Astrocyte (in vitro differentiated cells and primary cell): ENCODE data around the gene ZC3H4. TPM values are rescaled to one million over a fixed set of nuclear protein-coding genes. Genes with fewer than 3 reads are reported as not detected.

Source experiments
- DNase-seq: peaks from one replicate; pipeline ENCODE4 v3.0.0-alpha.2; 2010; ENCODE audit warnings: low read depth
- FAIRE-seq: peaks from 2 replicates; lab custom pipeline; 2011; peaks lifted over from hg19 to GRCh38; lab: Jason Lieb, UNC
- H2AFZ ChIP-seq: 2 replicates; pipeline ENCODE4 v1.6.0; 2012; ENCODE audit warnings: low read depth, low read length, inconsistent platforms
- H3K27ac ChIP-seq: 2 replicates; pipeline ENCODE4 v1.5.1; 2011; ENCODE audit warnings: low read depth, low read length, inconsistent platforms
- H3K27me3 ChIP-seq: 2 replicates; pipeline ENCODE4 v1.6.0; 2011; ENCODE audit warnings: low read length, inconsistent platforms; ENCODE audit not compliant: insufficient read depth
- H3K36me3 ChIP-seq: 2 replicates; pipeline ENCODE4 v1.5.1; 2011; ENCODE audit warnings: low read length, inconsistent platforms; ENCODE audit not compliant: insufficient read depth
- H3K4me1 ChIP-seq: 2 replicates; pipeline ENCODE4 v1.5.1; 2011; ENCODE audit warnings: low read length, inconsistent platforms; ENCODE audit not compliant: insufficient read depth
- H3K4me2 ChIP-seq: 2 replicates; pipeline ENCODE4 v1.6.0; 2012; ENCODE audit warnings: low read length, inconsistent platforms
- H3K4me3 ChIP-seq: 2 replicates; pipeline ENCODE4 v1.5.1; 2011; ENCODE audit warnings: low read depth, mild to moderate bottlenecking, low read length, inconsistent platforms; ENCODE audit not compliant: insufficient read depth
- H3K79me2 ChIP-seq: 2 replicates; pipeline ENCODE4 v1.6.0; 2012; ENCODE audit warnings: mild to moderate bottlenecking, low read length, inconsistent platforms; ENCODE audit not compliant: insufficient read depth
- H3K9ac ChIP-seq: 2 replicates; pipeline ENCODE4 v1.6.0; 2012; ENCODE audit warnings: mild to moderate bottlenecking, low read length, inconsistent platforms
- H3K9me3 ChIP-seq: 2 replicates; pipeline ENCODE4 v1.5.1; 2012; ENCODE audit warnings: low read depth, mild to moderate bottlenecking, low read length, inconsistent platforms; ENCODE audit not compliant: insufficient read depth
- H4K20me1 ChIP-seq: 2 replicates; pipeline ENCODE4 v1.6.0; 2012; ENCODE audit warnings: low read length, inconsistent platforms; ENCODE audit not compliant: insufficient read depth
- H3K27ac Mint-ChIP-seq: one replicate; pipeline ENCODE4 v1.8.0; 2021; ENCODE audit warnings: mild to moderate bottlenecking, mixed read lengths; ENCODE audit not compliant: unreplicated experiment
- H3K27me3 Mint-ChIP-seq: one replicate; pipeline ENCODE4 v1.8.0; 2021; ENCODE audit warnings: low read depth, mixed read lengths; ENCODE audit not compliant: unreplicated experiment
- H3K36me3 Mint-ChIP-seq: one replicate; pipeline ENCODE4 v1.8.0; 2021; ENCODE audit warnings: low read depth, mixed read lengths; ENCODE audit not compliant: unreplicated experiment
- H3K4me1 Mint-ChIP-seq: one replicate; pipeline ENCODE4 v1.8.0; 2021; ENCODE audit warnings: low read depth, mixed read lengths; ENCODE audit not compliant: unreplicated experiment
- H3K4me3 Mint-ChIP-seq: one replicate; pipeline ENCODE4 v1.8.0; 2021; ENCODE audit warnings: mild to moderate bottlenecking, moderate library complexity, mixed read lengths; ENCODE audit not compliant: unreplicated experiment
- H3K9me3 Mint-ChIP-seq: one replicate; pipeline ENCODE4 v1.8.0; 2021; ENCODE audit warnings: mild to moderate bottlenecking, mixed read lengths; ENCODE audit not compliant: unreplicated experiment
- EZH2 ChIP-seq: IDR thresholded peaks from 2 replicates; pipeline ENCODE4 v1.6.1; 2012; ENCODE audit warnings: mild to moderate bottlenecking, low read length, inconsistent platforms; ENCODE audit not compliant: insufficient read depth
- total RNA-seq: library from RNA; stranded (reverse); gene quantifications from 2 replicates; pipeline ENCODE4 v1.2.1, GENCODE V29; 2021
- TF ChIP-seq, protein P1 (sequence below): IDR thresholded peaks from 2 replicates; pipeline ENCODE4 v1.5.1; 2011; ENCODE audit warnings: low read depth, mild to moderate bottlenecking, inconsistent platforms, low read length, moderate library complexity; ENCODE audit not compliant: insufficient read depth

Gene ZC3H4
- total RNA-seq, 1 donor from 2014 or later = 42.3 TPM

DNA sequence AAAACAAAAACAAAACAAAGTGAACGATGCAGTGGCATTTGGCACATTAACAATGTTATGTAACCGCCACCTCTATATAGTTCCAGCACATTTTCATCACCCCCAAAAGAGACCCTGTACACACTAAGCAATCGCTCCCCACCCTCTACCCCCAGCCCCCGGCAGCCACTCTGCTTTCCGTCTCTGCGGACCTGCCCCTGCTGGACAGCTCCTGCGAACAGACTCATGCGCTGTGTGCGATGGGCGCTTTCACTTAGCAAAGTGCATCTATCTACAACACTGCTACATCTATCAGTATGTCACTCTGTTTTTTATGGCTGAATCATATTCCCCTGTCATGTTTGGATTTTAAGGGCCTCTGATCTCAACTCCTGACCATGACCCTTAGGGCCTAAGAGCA, 40.0 kb downstream of the ZC3H4 start:
- H3K9me3 Mint-ChIP-seq = no peaks in the 10 kb centered on the region
- no peaks in the 10 kb centered on the region for H3K9me3 ChIP-seq
- H3K4me3 ChIP-seq = no peak overlapping the region
- TF ChIP-seq, protein P1, sequence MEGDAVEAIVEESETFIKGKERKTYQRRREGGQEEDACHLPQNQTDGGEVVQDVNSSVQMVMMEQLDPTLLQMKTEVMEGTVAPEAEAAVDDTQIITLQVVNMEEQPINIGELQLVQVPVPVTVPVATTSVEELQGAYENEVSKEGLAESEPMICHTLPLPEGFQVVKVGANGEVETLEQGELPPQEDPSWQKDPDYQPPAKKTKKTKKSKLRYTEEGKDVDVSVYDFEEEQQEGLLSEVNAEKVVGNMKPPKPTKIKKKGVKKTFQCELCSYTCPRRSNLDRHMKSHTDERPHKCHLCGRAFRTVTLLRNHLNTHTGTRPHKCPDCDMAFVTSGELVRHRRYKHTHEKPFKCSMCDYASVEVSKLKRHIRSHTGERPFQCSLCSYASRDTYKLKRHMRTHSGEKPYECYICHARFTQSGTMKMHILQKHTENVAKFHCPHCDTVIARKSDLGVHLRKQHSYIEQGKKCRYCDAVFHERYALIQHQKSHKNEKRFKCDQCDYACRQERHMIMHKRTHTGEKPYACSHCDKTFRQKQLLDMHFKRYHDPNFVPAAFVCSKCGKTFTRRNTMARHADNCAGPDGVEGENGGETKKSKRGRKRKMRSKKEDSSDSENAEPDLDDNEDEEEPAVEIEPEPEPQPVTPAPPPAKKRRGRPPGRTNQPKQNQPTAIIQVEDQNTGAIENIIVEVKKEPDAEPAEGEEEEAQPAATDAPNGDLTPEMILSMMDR = no peak
- TF ChIP-seq EZH2 = no peak
- FAIRE-seq (no peak), DNase-seq (no peak)
- no peak overlapping the region for H3K27ac ChIP-seq
- H3K27me3 ChIP-seq = no peaks in the 10 kb centered on the region
- H3K4me1 ChIP-seq = no peaks in the 10 kb centered on the region
- no peaks in the 10 kb centered on the region for H3K27me3 Mint-ChIP-seq
- peaks cover 49% of the 10 kb centered on the region for H3K79me2 ChIP-seq
- no peak overlapping the region for H3K4me3 Mint-ChIP-seq
- H3K36me3 ChIP-seq = peaks cover 12% of the 10 kb centered on the region
- H3K4me2 ChIP-seq = no peak overlapping the region
- no peak overlapping the region for H2AFZ ChIP-seq
- H3K27ac Mint-ChIP-seq = no peak overlapping the region
- peaks cover 64% of the 10 kb centered on the region for H4K20me1 ChIP-seq
- no peak overlapping the region for H3K9ac ChIP-seq
- no peaks in the 10 kb centered on the region for H3K4me1 Mint-ChIP-seq
- H3K36me3 Mint-ChIP-seq = peaks cover 14% of the 10 kb centered on the region

DNA sequence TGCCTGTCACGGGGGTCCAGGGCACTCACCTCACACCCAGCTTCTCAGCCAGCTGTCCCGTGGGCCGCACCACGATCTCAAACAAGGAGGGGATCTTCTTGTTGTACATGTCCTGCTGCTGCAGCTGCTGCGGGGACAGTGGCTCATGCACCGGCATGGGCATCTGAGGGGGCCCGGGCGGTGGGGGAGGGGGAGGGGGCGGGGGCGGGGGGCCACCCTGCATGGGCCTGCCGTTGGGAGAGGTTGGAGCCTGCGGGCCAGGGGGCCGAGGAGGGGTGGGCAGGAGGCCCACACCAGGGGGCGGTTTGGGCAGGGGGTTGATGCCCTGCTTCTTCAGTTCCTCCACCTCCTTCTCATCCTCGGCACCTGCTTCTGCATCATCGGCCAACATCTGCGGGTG, 41.3 kb downstream of the ZC3H4 start:
- H3K36me3 Mint-ChIP-seq = peaks cover 14% of the 10 kb centered on the region
- H3K9me3 Mint-ChIP-seq = no peaks in the 10 kb centered on the region
- H3K27me3 Mint-ChIP-seq = no peaks in the 10 kb centered on the region
- no peak overlapping the region for H3K27ac ChIP-seq
- H3K9ac ChIP-seq = no peak overlapping the region
- peaks cover 73% of the 10 kb centered on the region for H4K20me1 ChIP-seq
- peaks cover 12% of the 10 kb centered on the region for H3K36me3 ChIP-seq
- no peak for DNase-seq
- H3K27me3 ChIP-seq = no peaks in the 10 kb centered on the region
- FAIRE-seq = no peak
- H3K4me3 ChIP-seq = no peak overlapping the region
- H3K4me1 Mint-ChIP-seq = no peaks in the 10 kb centered on the region
- H3K4me2 ChIP-seq = no peak overlapping the region
- no peak overlapping the region for H3K27ac Mint-ChIP-seq
- no peak for TF ChIP-seq EZH2
- TF ChIP-seq, protein P1 = no peak
- no peak overlapping the region for H2AFZ ChIP-seq
- H3K4me1 ChIP-seq = no peaks in the 10 kb centered on the region
- peaks cover 47% of the 10 kb centered on the region for H3K79me2 ChIP-seq
- H3K9me3 ChIP-seq = no peaks in the 10 kb centered on the region
- no peak overlapping the region for H3K4me3 Mint-ChIP-seq

DNA sequence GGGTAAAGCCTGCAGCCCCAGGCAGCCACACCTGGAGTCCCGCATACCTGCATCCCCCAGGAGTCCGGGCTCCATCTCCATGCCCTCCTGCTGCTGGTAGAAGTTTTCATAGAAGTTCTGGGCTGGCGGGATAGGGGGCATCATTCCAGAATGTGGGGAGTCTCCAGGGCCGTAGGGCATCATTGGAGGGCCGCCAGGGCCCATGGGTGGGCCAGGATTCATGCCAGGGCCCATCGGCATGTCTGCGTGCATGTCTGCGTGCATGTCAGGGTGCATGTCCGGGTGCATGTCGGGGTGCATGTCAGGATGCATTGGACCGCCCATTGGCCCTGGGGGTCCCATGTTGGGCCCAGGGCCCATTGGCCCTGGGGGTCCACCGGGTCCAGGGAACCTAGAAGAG, 41.8 kb downstream of the ZC3H4 start:
- Histone ChIP-seq H3K4me1 (no peaks in the 10 kb centered on the region), H2AFZ (no peak overlapping the region), H3K9ac (no peak overlapping the region), H3K27me3 (no peaks in the 10 kb centered on the region), H3K79me2 (peaks cover 47% of the 10 kb centered on the region), H3K27ac (no peak overlapping the region), H3K36me3 (peaks cover 12% of the 10 kb centered on the region), H3K4me2 (no peak overlapping the region), H3K9me3 (no peaks in the 10 kb centered on the region), H4K20me1 (peaks cover 73% of the 10 kb centered on the region), H3K4me3 (no peak overlapping the region)
- Mint-ChIP-seq H3K27ac (no peak overlapping the region), H3K36me3 (peaks cover 14% of the 10 kb centered on the region), H3K9me3 (no peaks in the 10 kb centered on the region), H3K4me3 (no peak overlapping the region), H3K27me3 (no peaks in the 10 kb centered on the region), H3K4me1 (no peaks in the 10 kb centered on the region)
- no peak for TF ChIP-seq EZH2
- TF ChIP-seq, protein P1 = no peak
- DNase-seq (no peak), FAIRE-seq (no peak)
